GM19043 (cell line): ENCODE data around the gene FPGS.

Source experiments
- ATAC-seq: cut with Tn5 transposase; IDR thresholded peaks from one replicate; pipeline ENCODE4 v1.9.1; 2021; ENCODE audit warnings: low read depth; ENCODE audit not compliant: unreplicated experiment

Gene FPGS

GRCh38 chr9:127810378-127811187, 7.9 kb downstream of the FPGS start:
- no peak for ATAC-seq

GRCh38 chr9:127812011-127812410, 9.3 kb downstream of the FPGS start:
- ATAC-seq: no peak

- no peak for ATAC-seq
Observed at GRCh38 chr9:127812936-127813675, 10.4 kb downstream of the FPGS start.

- ATAC-seq: no peak
Observed at GRCh38 chr9:127813686-127814226, 11.1 kb downstream of the FPGS start.

GRCh38 chr9:127814619-127815511, 12.2 kb downstream of the FPGS start:
- no peak for ATAC-seq

GRCh38 chr9:127815512-127816361, 13.1 kb downstream of the FPGS start:
- no peak for ATAC-seq

- ATAC-seq: no peak
Observed at GRCh38 chr9:127816362-127816725, 13.7 kb downstream of the FPGS start.

- ATAC-seq: no peak
Observed at GRCh38 chr9:127816728-127817127, 14.0 kb downstream of the FPGS start.

- no peak for ATAC-seq
Observed at GRCh38 chr9:127817881-127818434, 15.3 kb downstream of the FPGS start.

- ATAC-seq: no peak
Observed at GRCh38 chr9:127818574-127818973, 15.9 kb downstream of the FPGS start.

- ATAC-seq: no peak
Observed at GRCh38 chr9:127822108-127822507, 19.4 kb downstream of the FPGS start.

- no peak for ATAC-seq
Observed at GRCh38 chr9:127825319-127826051, 22.8 kb downstream of the FPGS start.

- ATAC-seq: no peak
Observed at GRCh38 chr9:127826253-127826913, 23.7 kb downstream of the FPGS start.

GRCh38 chr9:127828262-127829031, 25.8 kb downstream of the FPGS start:
- no peak for ATAC-seq

GRCh38 chr9:127829205-127829906, 26.7 kb downstream of the FPGS start:
- ATAC-seq: no peak

GRCh38 chr9:127832248-127832647, 29.6 kb downstream of the FPGS start:
- ATAC-seq: no peak

- no peak for ATAC-seq
Observed at GRCh38 chr9:127833555-127833954, 30.9 kb downstream of the FPGS start.
